Measurements from ENCODE around the gene RAPGEF3. TPM values are rescaled to one million over a fixed set of nuclear protein-coding genes. Genes with fewer than 3 reads are reported as not detected.

RAPGEF3 gene
- total and polyA plus RNA-seq, 4 donors, result 3.1 to 149 (median 89.0) TPM

GRCh38 chr12:47698055-47698454, 60.6 kb downstream of the RAPGEF3 start:
- WGBS, 2 donors, result 89 to 90% methylated on average over 4 of the region's 4 CpGs
- DNase-seq (no peak), ATAC-seq (ENCODE audit: low FRiP score) (no peak)
- intact Hi-C loops (cut with DNase I), result no loop called here
- no peaks in the 10 kb centered on the region for H3K9me3 ChIP-seq (ENCODE audit: control insufficient read depth, low read length)
- H3K27ac ChIP-seq (ENCODE audit: low read depth in 1 of 2, low read length in 2 of 2), result no peak overlapping the region
- H3K4me3 ChIP-seq (ENCODE audit: low read length in 2 of 2), result no peak overlapping the region
- H3K4me1 ChIP-seq (ENCODE audit: control insufficient read depth in 1 of 2, insufficient read depth in 2 of 2, low read length in 2 of 2), result no peaks in the 10 kb centered on the region
- H3K27me3 ChIP-seq (ENCODE audit: control insufficient read depth in 1 of 2, insufficient read depth in 2 of 2, low read length in 1 of 2), result no peaks in the 10 kb centered on the region
- peaks cover 0 to 4% of the 10 kb centered on the region in 2 donors for H3K36me3 ChIP-seq (ENCODE audit: control insufficient read depth in 1 of 2, insufficient read depth in 2 of 2, low read length in 1 of 2)

- 87 to 95% methylated on average over 2 of the region's 2 CpGs for WGBS, 2 donors
- Histone ChIP-seq H3K27ac (ENCODE audit: low read depth in 1 of 2, low read length in 2 of 2) (no peak overlapping the region), H3K27me3 (ENCODE audit: control insufficient read depth in 1 of 2, insufficient read depth in 2 of 2, low read length in 1 of 2) (no peaks in the 10 kb centered on the region), H3K9me3 (ENCODE audit: control insufficient read depth, low read length) (no peaks in the 10 kb centered on the region), H3K4me3 (ENCODE audit: low read length in 2 of 2) (no peak overlapping the region), H3K36me3 (ENCODE audit: control insufficient read depth in 1 of 2, insufficient read depth in 2 of 2, low read length in 1 of 2) (peaks cover 0 to 2% of the 10 kb centered on the region in 2 donors), H3K4me1 (ENCODE audit: control insufficient read depth in 1 of 2, insufficient read depth in 2 of 2, low read length in 2 of 2) (no peaks in the 10 kb centered on the region)
- DNase-seq, result no peak
- ATAC-seq (ENCODE audit: low FRiP score), result no peak
- intact Hi-C loops (cut with DNase I), result loop anchor here (5.0 to 10.0 kb wide), 2 partner anchors 37 to 654 kb away; no protein-coding TSS in a partner anchor
Measured at GRCh38 chr12:47689215-47689614, 69.5 kb downstream of the RAPGEF3 start.

- Histone ChIP-seq H3K27ac (ENCODE audit: low read depth in 1 of 2, low read length in 2 of 2) (no peak overlapping the region), H3K36me3 (ENCODE audit: control insufficient read depth in 1 of 2, insufficient read depth in 2 of 2, low read length in 1 of 2) (peaks cover 0 to 2% of the 10 kb centered on the region in 2 donors), H3K27me3 (ENCODE audit: control insufficient read depth in 1 of 2, insufficient read depth in 2 of 2, low read length in 1 of 2) (no peaks in the 10 kb centered on the region), H3K4me1 (ENCODE audit: control insufficient read depth in 1 of 2, insufficient read depth in 2 of 2, low read length in 2 of 2) (no peaks in the 10 kb centered on the region), H3K9me3 (ENCODE audit: control insufficient read depth, low read length) (no peaks in the 10 kb centered on the region), H3K4me3 (ENCODE audit: low read length in 2 of 2) (no peak overlapping the region)
- DNase-seq (no peak), ATAC-seq (ENCODE audit: low FRiP score) (no peak)
- 59 to 86% methylated on average over 3 of the region's 3 CpGs for WGBS, 2 donors
- intact Hi-C loops (cut with DNase I), result loop anchor here (2.0 to 10.0 kb wide), 3 partner anchors 35 to 657 kb away; no protein-coding TSS in a partner anchor
Measured at GRCh38 chr12:47687636-47688035, 71.0 kb downstream of the RAPGEF3 start.

- intact Hi-C loops (cut with DNase I), result loop anchor here (2.0 to 10.0 kb wide), 3 partner anchors 34 to 656 kb away; no protein-coding TSS in a partner anchor
- Histone ChIP-seq H3K9me3 (ENCODE audit: control insufficient read depth, low read length) (no peaks in the 10 kb centered on the region), H3K4me1 (ENCODE audit: control insufficient read depth in 1 of 2, insufficient read depth in 2 of 2, low read length in 2 of 2) (no peaks in the 10 kb centered on the region), H3K4me3 (ENCODE audit: low read length in 2 of 2) (no peak overlapping the region), H3K27me3 (ENCODE audit: control insufficient read depth in 1 of 2, insufficient read depth in 2 of 2, low read length in 1 of 2) (no peaks in the 10 kb centered on the region), H3K36me3 (ENCODE audit: control insufficient read depth in 1 of 2, insufficient read depth in 2 of 2, low read length in 1 of 2) (no peaks in the 10 kb centered on the region), H3K27ac (ENCODE audit: low read depth in 1 of 2, low read length in 2 of 2) (no peak overlapping the region)
- DNase-seq (no peak), ATAC-seq (ENCODE audit: low FRiP score) (no peak)
- WGBS, 2 donors, result 70 to 71% methylated on average over 4 of the region's 4 CpGs
Measured at GRCh38 chr12:47686645-47687240, 71.9 kb downstream of the RAPGEF3 start.

Other genes starting within 250 kb of the RAPGEF3 start
- 10 to 100 TPM; 18.6 to 22.7 TPM for gene RPAP3, start 52.9 kb downstream of the RAPGEF3 start, total RNA-seq
- gene RPAP3, start 52.9 kb downstream of the RAPGEF3 start, polyA plus RNA-seq, result 1 to 10 TPM; 4.6 to 7.8 TPM
- gene ENDOU, start 33.4 kb downstream of the RAPGEF3 start, total RNA-seq, result 1 to 10 TPM in 1 of 2 donors, under 1 TPM in 1; 0.29 to 1.7 TPM
- under 1 TPM in 1 of 2 donors, not detected in 1; 0.74 TPM for gene ENDOU, start 33.4 kb downstream of the RAPGEF3 start, polyA plus RNA-seq
- gene SLC48A1, start 14.4 kb upstream of the RAPGEF3 start, total RNA-seq, result 10 to 100 TPM; 35.7 to 51.3 TPM
- 10 to 100 TPM; 19.7 to 33.6 TPM for gene SLC48A1, start 14.4 kb upstream of the RAPGEF3 start, polyA plus RNA-seq
- gene HDAC7, start 61.0 kb upstream of the RAPGEF3 start, total RNA-seq, result 100 to 1,000 TPM; 144 to 192 TPM
- 10 to 100 TPM; 17.0 to 93.4 TPM for gene HDAC7, start 61.0 kb upstream of the RAPGEF3 start, polyA plus RNA-seq
- gene VDR, start 146.1 kb upstream of the RAPGEF3 start, total RNA-seq, result 1 to 10 TPM; 7.9 to 9.3 TPM
- 1 to 10 TPM; 2.2 to 7.0 TPM for gene VDR, start 146.1 kb upstream of the RAPGEF3 start, polyA plus RNA-seq
- gene TMEM106C, start 204.7 kb upstream of the RAPGEF3 start, total RNA-seq, result 10 to 100 TPM; 56.3 to 70.0 TPM
- gene TMEM106C, start 204.7 kb upstream of the RAPGEF3 start, polyA plus RNA-seq, result 100 to 1,000 TPM in 1 of 2 donors, 10 to 100 TPM in 1; 68.9 to 220 TPM
- gene COL2A1, start 245.6 kb upstream of the RAPGEF3 start, total RNA-seq, result not detected
- not detected for gene COL2A1, start 245.6 kb upstream of the RAPGEF3 start, polyA plus RNA-seq